Sigmoid colon (tissue), 7 donors: ENCODE data around the gene MAP2K2. TPM values are rescaled to one million over a fixed set of nuclear protein-coding genes. Genes with fewer than 3 reads are reported as not detected.
"Not testable (repeated sequence)": the region's sequence is repeated elsewhere in the genome, so short reads cannot be mapped to it uniquely, and the experiment has no call there.

Experiments used
- DNase-seq: peaks from one replicate; pipeline ENCODE4 v3.0.0-alpha.2; 2019
- H3K27ac ChIP-seq, 4 donors: fragments of 200-600 bp; sonication (generic); one replicate each; pipeline ENCODE4 v1.5.1; 2016 to 2019; ENCODE audit warnings: mild to moderate bottlenecking in 1 of 4
- H3K27me3 ChIP-seq, 3 donors: fragments of 200-600 bp; sonication (generic); one replicate each; pipeline ENCODE4 v1.5.1; 2019; ENCODE audit warnings: mild to moderate bottlenecking in 1 of 3
- H3K36me3 ChIP-seq, 4 donors: fragments of 200-600 bp; sonication (generic); one replicate each; pipeline ENCODE4 v1.5.1; 2016 to 2019
- H3K4me1 ChIP-seq, 4 donors: fragments of 200-600 bp; sonication (generic); one replicate each; pipeline ENCODE4 v1.5.1; 2017 to 2019
- H3K4me3 ChIP-seq, 4 donors: fragments of 200-600 bp; sonication (generic); one replicate each; pipeline ENCODE4 v1.5.1; 2017 to 2019; ENCODE audit warnings: mild to moderate bottlenecking in 2 of 4, moderate library complexity in 1 of 4
- H3K9me3 ChIP-seq, 4 donors: fragments of 200-600 bp in 3 of 4; sonication (generic) in 3 of 4; one replicate each; pipeline versions ENCODE4 v1.5.1 to v1.6.1; 2013 to 2019
- EP300 ChIP-seq, 4 donors: sonication (generic); formaldehyde crosslinking; IDR thresholded peaks; one replicate each; pipeline ENCODE4 v1.6.1; 2017; ENCODE audit warnings: antibody characterized with exemption in 4 of 4
- POLR2A ChIP-seq, 2 donors: fragments of 450-650 bp; IDR thresholded peaks; one replicate each; pipeline ENCODE4 v1.6.1; 2016; ENCODE audit warnings: antibody characterized with exemption in 2 of 2, mild to moderate bottlenecking in 2 of 2, moderate library complexity in 2 of 2
- POLR2AphosphoS5 ChIP-seq, 4 donors: sonication (generic); formaldehyde crosslinking; IDR thresholded peaks; one replicate each; pipeline ENCODE4 v1.6.1; 2017; ENCODE audit warnings: antibody characterized with exemption in 4 of 4
- WGBS, 2 donors: extraction: QIAGEN DNeasy Blood & Tissue Kit; methylation state at CpG; one replicate each; pipeline ENCODE4 v1.1.7; 2013; 5-methylcytosine and 5-hydroxymethylcytosine counted together
- intact Hi-C: fragments of 100-400 bp; cut with DNase I; formaldehyde crosslinking; loops from one replicate; pipeline ENCODE4 v1.15.1; 2023
- polyA plus RNA-seq, 3 donors: library from polyadenylated mRNA; stranded (reverse); fragments of 200-250 nt; gene quantifications; one replicate each; pipeline ENCODE4 v1.2.3, GENCODE V29; 2013
- total RNA-seq, 4 donors: library from RNA; depleted of rRNA; stranded (reverse); fragments of >200 nt; gene quantifications; one replicate each; pipeline ENCODE4 v1.1.0, GENCODE V29; 2016
- TF ChIP-seq, protein P1 (sequence below), 4 experiments: fragments of 450-650 bp in 3 of 4; fragments of 200-600 bp in 1 of 4; IDR thresholded peaks; one replicate each; pipeline ENCODE4 v1.5.1; 2016 to 2019; ENCODE audit warnings: antibody characterized with exemption in 4 of 4, mild to moderate bottlenecking in 3 of 4, moderate library complexity in 2 of 4
- donor health status: healthy with polysubstance abuse.
- donor health status: Bipolar disorder and iron deficiency.
- donor health status: healthy.

Gene MAP2K2
- total and polyA plus RNA-seq, 7 donors = 48.2 to 278 (median 76.4) TPM

DNA sequence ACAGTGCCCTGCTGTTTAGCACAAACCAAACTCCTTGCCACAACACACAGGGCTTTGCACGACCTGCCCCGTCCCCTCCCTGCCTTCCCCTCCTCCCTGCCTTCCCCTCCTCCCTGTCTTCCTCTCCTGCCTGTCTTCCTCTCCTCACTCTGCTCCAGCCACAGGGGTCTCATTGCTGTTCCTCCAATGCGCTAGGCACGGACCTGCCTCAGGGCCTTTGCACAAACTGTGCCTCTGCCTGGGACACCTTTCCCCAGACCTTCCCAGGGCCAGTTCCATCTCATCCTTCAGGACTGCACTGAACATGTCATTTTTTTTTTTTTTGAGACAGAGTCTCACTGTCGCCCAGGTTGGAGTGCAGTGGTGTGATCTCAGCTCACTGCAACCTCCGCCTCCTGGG lies 27.7 kb upstream of the MAP2K2 start:
- peaks cover 0 to 31% (median 14%) of the 10 kb centered on the region in 3 donors for H3K27me3 ChIP-seq
- TF ChIP-seq POLR2AphosphoS5 (IDR thresholded peaks at IDR 0.05) = no peak
- TF ChIP-seq POLR2A (IDR thresholded peaks at IDR 0.05) = no peak
- no peak for TF ChIP-seq EP300 (IDR thresholded peaks at IDR 0.05)
- TF ChIP-seq, protein P1, sequence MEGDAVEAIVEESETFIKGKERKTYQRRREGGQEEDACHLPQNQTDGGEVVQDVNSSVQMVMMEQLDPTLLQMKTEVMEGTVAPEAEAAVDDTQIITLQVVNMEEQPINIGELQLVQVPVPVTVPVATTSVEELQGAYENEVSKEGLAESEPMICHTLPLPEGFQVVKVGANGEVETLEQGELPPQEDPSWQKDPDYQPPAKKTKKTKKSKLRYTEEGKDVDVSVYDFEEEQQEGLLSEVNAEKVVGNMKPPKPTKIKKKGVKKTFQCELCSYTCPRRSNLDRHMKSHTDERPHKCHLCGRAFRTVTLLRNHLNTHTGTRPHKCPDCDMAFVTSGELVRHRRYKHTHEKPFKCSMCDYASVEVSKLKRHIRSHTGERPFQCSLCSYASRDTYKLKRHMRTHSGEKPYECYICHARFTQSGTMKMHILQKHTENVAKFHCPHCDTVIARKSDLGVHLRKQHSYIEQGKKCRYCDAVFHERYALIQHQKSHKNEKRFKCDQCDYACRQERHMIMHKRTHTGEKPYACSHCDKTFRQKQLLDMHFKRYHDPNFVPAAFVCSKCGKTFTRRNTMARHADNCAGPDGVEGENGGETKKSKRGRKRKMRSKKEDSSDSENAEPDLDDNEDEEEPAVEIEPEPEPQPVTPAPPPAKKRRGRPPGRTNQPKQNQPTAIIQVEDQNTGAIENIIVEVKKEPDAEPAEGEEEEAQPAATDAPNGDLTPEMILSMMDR (IDR thresholded peaks at IDR 0.05) = no peak
- no peaks in the 10 kb centered on the region for H3K36me3 ChIP-seq
- H3K27ac ChIP-seq = no peak overlapping the region
- no peak overlapping the region for H3K4me3 ChIP-seq
- 75 to 82% methylated on average over 6 of the region's 6 CpGs for WGBS, 2 donors
- intact Hi-C loops = no loop called here
- no peak for DNase-seq
- H3K4me1 ChIP-seq = no peaks in the 10 kb centered on the region
- H3K9me3 ChIP-seq = no peaks in the 10 kb centered on the region

DNA sequence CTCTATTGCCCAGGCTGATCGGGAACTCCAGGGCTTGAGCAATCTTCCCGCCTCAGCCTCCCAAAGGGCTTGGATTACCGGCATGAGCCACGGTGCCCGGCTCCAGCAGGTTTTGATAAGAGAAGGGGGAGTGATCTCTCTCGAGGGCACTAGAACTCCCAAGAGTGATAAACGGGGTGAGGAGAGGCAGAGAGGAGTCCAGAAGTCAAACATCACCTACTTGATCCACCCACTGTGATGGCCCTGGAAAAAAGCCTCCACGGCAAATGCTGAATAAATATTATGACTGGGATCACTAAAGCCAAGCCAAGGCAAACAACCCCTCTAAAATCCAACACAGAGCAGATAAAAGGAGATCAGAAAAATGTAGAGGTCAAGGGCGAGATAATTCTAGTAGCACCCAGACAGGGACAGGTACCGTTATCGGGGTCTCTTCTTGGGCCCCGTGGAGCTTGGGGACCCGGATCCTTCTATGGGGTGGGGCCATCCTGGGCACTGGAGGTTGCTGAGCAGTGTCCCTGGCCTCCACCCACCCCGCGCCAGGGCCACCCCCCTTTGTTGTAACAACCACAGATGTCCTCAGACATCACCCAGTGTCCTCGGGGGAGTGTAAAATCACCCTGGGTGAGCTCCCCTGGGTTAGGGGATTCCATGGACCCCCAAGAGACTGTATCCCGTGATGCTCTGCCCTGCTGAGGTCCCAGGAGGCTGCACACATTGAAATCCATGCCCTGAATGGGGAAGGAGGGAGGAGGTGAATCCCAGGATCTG lies 25.8 kb upstream of the MAP2K2 start:
- Histone ChIP-seq H3K27me3 (peaks cover 0 to 36% (median 14%) of the 10 kb centered on the region in 3 donors), H3K9me3 (no peaks in the 10 kb centered on the region), H3K4me1 (no peaks in the 10 kb centered on the region), H3K36me3 (no peaks in the 10 kb centered on the region), H3K4me3 (no peak overlapping the region), H3K27ac (no peak overlapping the region)
- no peak for TF ChIP-seq POLR2A (IDR thresholded peaks at IDR 0.05)
- TF ChIP-seq EP300 (IDR thresholded peaks at IDR 0.05) = no peak
- TF ChIP-seq POLR2AphosphoS5 (IDR thresholded peaks at IDR 0.05) = no peak
- TF ChIP-seq, protein P1 (IDR thresholded peaks at IDR 0.05) = no peak
- WGBS, 2 donors = 11 to 52% methylated on average over 17 of the region's 17 CpGs
- intact Hi-C loops = no loop called here
- no peak for DNase-seq

DNA sequence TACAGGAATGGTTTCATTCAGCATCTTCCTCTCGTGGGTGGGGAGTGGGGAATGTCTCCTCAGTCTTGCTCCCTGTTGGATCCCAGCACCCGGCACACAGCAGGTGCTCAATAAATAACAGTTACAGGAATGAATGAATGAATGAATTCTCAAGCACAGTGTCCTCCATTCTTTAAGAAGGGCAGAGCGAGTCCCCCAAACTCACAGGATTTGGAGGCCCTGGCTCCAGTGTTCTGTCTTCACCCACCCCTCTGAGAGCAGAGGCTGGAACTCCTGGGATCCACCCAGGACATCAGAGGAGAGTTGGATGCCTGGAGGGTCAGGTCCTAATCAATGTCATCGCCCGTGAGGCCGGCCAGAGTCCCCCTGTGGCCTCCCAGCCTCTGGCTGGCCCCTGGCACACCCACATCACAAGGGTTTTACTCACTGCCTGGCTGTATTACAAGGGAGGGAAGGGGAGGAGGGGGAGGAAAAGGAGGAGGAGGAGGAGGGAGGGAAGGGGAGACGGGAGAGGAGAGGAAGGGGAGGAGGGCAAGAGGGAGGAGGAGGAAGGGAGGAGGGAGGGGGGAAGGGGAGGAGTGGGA lies 20.8 kb upstream of the MAP2K2 start:
- H3K4me3 ChIP-seq = no peak overlapping the region
- no peak for DNase-seq
- no peak overlapping the region for H3K27ac ChIP-seq
- H3K36me3 ChIP-seq = no peaks in the 10 kb centered on the region
- no peaks in the 10 kb centered on the region for H3K9me3 ChIP-seq
- WGBS, 2 donors = 16 to 33% methylated on average over 7 of the region's 7 CpGs
- intact Hi-C loops = no loop called here
- peaks cover 0 to 7% (median 0%) of the 10 kb centered on the region in 4 donors for H3K4me1 ChIP-seq
- peaks cover 0 to 14% (median 0%) of the 10 kb centered on the region in 3 donors for H3K27me3 ChIP-seq
- TF ChIP-seq POLR2AphosphoS5 (IDR thresholded peaks at IDR 0.05) (no peak), POLR2A (IDR thresholded peaks at IDR 0.05) (peak in 1 of 2 donors; percentile 16)

DNA sequence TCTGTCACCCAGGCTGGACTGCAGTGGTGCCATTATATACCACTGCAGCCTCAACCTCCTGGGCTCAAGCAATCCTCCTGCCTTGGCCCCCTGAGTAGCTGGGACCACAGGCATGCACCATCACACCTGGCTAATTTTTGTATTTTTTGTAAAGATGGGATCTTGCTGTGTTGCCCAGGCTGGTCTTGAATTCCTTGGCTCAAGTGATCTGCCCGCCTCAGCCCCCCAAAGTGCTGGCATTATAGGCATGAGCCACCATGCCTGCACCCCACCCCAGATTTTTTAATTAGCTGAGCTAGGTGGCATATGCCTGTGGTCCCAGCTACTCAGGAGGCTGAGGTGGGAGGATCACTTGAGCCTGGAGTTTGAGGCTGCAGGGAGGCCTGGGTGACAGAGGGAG lies 19.0 kb upstream of the MAP2K2 start:
- H3K27ac ChIP-seq, H3K27me3 ChIP-seq, DNase-seq, intact Hi-C loops, H3K4me1 ChIP-seq, H3K9me3 ChIP-seq, H3K4me3 ChIP-seq, H3K36me3 ChIP-seq: not testable (repeated sequence)
- 95 to 100% methylated on average over 1 of the region's 1 CpG for WGBS, 2 donors

DNA sequence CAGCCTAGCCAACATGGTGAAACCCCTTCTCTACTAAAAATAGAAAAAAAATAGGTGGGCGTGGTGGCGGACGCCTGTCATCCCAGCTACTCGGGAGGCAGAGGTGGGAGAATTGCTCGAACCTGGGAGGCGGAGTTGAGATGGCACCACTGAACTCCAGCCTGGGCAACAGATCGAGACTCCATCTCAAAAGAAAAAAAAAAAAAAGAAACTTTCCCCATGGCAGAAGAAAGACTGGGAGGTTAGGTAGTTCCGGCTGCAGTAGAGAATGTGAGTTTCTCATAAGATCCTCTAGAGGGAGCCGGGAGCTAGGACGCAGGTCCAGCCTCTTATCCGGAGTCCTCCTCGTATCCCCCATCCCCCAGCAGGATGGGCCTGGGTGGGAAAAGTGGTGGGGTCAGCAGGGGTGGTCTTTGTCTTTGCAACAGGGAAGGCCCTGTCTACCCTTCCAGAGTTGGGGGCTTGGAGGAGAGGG lies 16.4 kb upstream of the MAP2K2 start:
- no peak for DNase-seq
- Histone ChIP-seq H3K9me3 (no peaks in the 10 kb centered on the region), H3K4me3 (no peak overlapping the region), H3K27ac (no peak overlapping the region), H3K4me1 (peaks cover 0 to 7% (median 0%) of the 10 kb centered on the region in 4 donors), H3K36me3 (no peaks in the 10 kb centered on the region), H3K27me3 (no peaks in the 10 kb centered on the region)
- TF ChIP-seq EP300 (IDR thresholded peaks at IDR 0.05) (no peak), POLR2A (IDR thresholded peaks at IDR 0.05) (no peak), POLR2AphosphoS5 (IDR thresholded peaks at IDR 0.05) (no peak)
- TF ChIP-seq, protein P1 (IDR thresholded peaks at IDR 0.05) = peak; percentile 46 to 72 (median 52)
- intact Hi-C loops = no loop called here
- 7 to 24% methylated on average over 12 of the region's 12 CpGs for WGBS, 2 donors
